IMR-90 (cell line): Measurements from ENCODE around the gene CNGA1. TPM values are rescaled to one million over a fixed set of nuclear protein-coding genes. Genes with fewer than 3 reads are reported as not detected.

Source experiments
- ATAC-seq: fragments of 200-7000 bp; cut with Tn5 transposase; 2 replicates; pipeline ENCODE4 v1.9.1; 2020; ENCODE audit warnings: low read depth, mild to moderate bottlenecking, moderate library complexity
- BruUV-seq: library from RNA; stranded (reverse); fragments of 400-500 nt; replicated peaks from 2 replicates; lab custom pipeline; 2021; lab: Mats Ljungman, UMichigan
- CTCF ChIA-PET: fragments of 300-600 bp; formaldehyde crosslinking; extraction: SDS; loops from one replicate; lab custom pipeline; 2021; ENCODE audit warnings: antibody characterized with exemption; lab: Yijun Ruan, JAX
- POLR2A ChIA-PET: fragments of 300-600 bp; sonication (Branson Sonifier 250); formaldehyde crosslinking; loops from one replicate; lab custom pipeline; 2022; ENCODE audit warnings: antibody characterized with exemption; ENCODE audit not compliant: unreplicated experiment; lab: Charles Lee
- DNase-seq: peaks from one replicate; pipeline ENCODE4 v3.0.0; 2013
- H2AFZ ChIP-seq: replicated peaks from 2 replicates; pipeline ENCODE3; 2013; ENCODE audit warnings: low read length, mild to moderate bottlenecking; ENCODE audit not compliant: poor library complexity
- H2AK5ac ChIP-seq: 2 replicates; pipeline ENCODE4 v1.6.1; 2013; ENCODE audit warnings: low read depth, low read length, inconsistent platforms
- H2AK9ac ChIP-seq: replicated peaks from 2 replicates; pipeline ENCODE3; 2013; ENCODE audit warnings: mild to moderate bottlenecking, low read depth, low read length, moderate library complexity; ENCODE audit not compliant: poor library complexity
- H2BK120ac ChIP-seq: 2 replicates; pipeline ENCODE4 v1.6.1; 2013; ENCODE audit warnings: low read depth, low read length, inconsistent platforms
- H2BK15ac ChIP-seq: 3 replicates; pipeline ENCODE4 v1.6.1; 2013; ENCODE audit warnings: low read depth, low read length, inconsistent platforms
- H2BK20ac ChIP-seq: 2 replicates; pipeline ENCODE4 v1.6.1; 2013; ENCODE audit warnings: low read depth, mild to moderate bottlenecking, inconsistent platforms, low read length, moderate library complexity
- H2BK5ac ChIP-seq: 2 replicates; pipeline ENCODE4 v1.6.1; 2013; ENCODE audit warnings: mild to moderate bottlenecking, low read depth, low read length, inconsistent platforms; ENCODE audit not compliant: poor library complexity, severe bottlenecking
- H3K14ac ChIP-seq: replicated peaks from 2 replicates; pipeline ENCODE4 v1.6.1; 2013; ENCODE audit warnings: low read depth, low read length, inconsistent platforms
- H3K18ac ChIP-seq: 2 replicates; pipeline ENCODE4 v1.6.1; 2013; ENCODE audit warnings: low read depth, low read length, control low read depth
- H3K23ac ChIP-seq: 2 replicates; pipeline ENCODE4 v1.6.1; 2013; ENCODE audit warnings: low read depth, low read length, inconsistent platforms
- H3K27ac ChIP-seq: 2 replicates; pipeline ENCODE4 v1.5.1; 2013; ENCODE audit warnings: mild to moderate bottlenecking, control low read depth, low read length; ENCODE audit not compliant: insufficient read depth
- H3K27me3 ChIP-seq: 2 replicates; pipeline ENCODE4 v1.6.1; 2013; ENCODE audit warnings: low read length; ENCODE audit not compliant: control insufficient read depth, insufficient read depth
- H3K36me3 ChIP-seq: 2 replicates; pipeline ENCODE4 v1.6.1; 2013; ENCODE audit warnings: low read length, mixed read lengths; ENCODE audit not compliant: control insufficient read depth, insufficient read depth
- H3K4ac ChIP-seq: 2 replicates; pipeline ENCODE4 v1.6.1; 2013; ENCODE audit warnings: low read depth, low read length, inconsistent platforms
- H3K4me1 ChIP-seq: 2 replicates; pipeline ENCODE4 v1.6.1; 2013; ENCODE audit warnings: low read length, mixed read lengths; ENCODE audit not compliant: control insufficient read depth, insufficient read depth
- H3K4me2 ChIP-seq: 2 replicates; pipeline ENCODE4 v1.6.1; 2013; ENCODE audit warnings: low read depth, mild to moderate bottlenecking, control low read depth, low read length, moderate library complexity
- H3K4me3 ChIP-seq: 2 replicates; pipeline ENCODE4 v1.5.1; 2013; ENCODE audit warnings: low read depth, mild to moderate bottlenecking, control low read depth, low read length, moderate library complexity; ENCODE audit not compliant: insufficient read depth
- H3K56ac ChIP-seq: 2 replicates; pipeline ENCODE4 v1.6.1; 2013; ENCODE audit warnings: low read length, inconsistent platforms; ENCODE audit not compliant: insufficient read depth; ENCODE audit errors: extremely low read depth
- H3K79me1 ChIP-seq, 2 experiments: 2 replicates each; pipeline ENCODE4 v1.6.1; 2013; ENCODE audit warnings: low read length in 2 of 2, inconsistent platforms in 1 of 2, low read depth in 1 of 2
- H3K9ac ChIP-seq: 2 replicates; pipeline ENCODE4 v1.6.1; 2013; ENCODE audit warnings: low read depth, low read length, control low read depth
- H3K9me1 ChIP-seq: 2 replicates; pipeline ENCODE4 v1.6.1; 2013; ENCODE audit warnings: low read length, inconsistent platforms; ENCODE audit not compliant: insufficient read depth
- H3K9me3 ChIP-seq: 2 replicates; pipeline ENCODE4 v1.6.1; 2013; ENCODE audit warnings: low read length; ENCODE audit not compliant: control insufficient read depth, insufficient read depth
- H4K20me1 ChIP-seq: 2 replicates; pipeline ENCODE4 v1.6.1; 2013; ENCODE audit warnings: low read length, inconsistent platforms; ENCODE audit not compliant: insufficient read depth
- H4K5ac ChIP-seq: 2 replicates; pipeline ENCODE4 v1.6.1; 2013; ENCODE audit warnings: mild to moderate bottlenecking, low read depth, low read length, control low read depth
- H4K8ac ChIP-seq, 2 experiments: 2 replicates each; pipeline ENCODE4 v1.6.1; 2013; ENCODE audit warnings: low read depth in 2 of 2, low read length in 2 of 2, control low read depth in 1 of 2, inconsistent platforms in 1 of 2
- H4K91ac ChIP-seq: 2 replicates; pipeline ENCODE4 v1.6.1; 2013; ENCODE audit warnings: low read depth, low read length, inconsistent platforms; ENCODE audit not compliant: insufficient read depth
- CEBPB ChIP-seq: IDR thresholded peaks from 2 replicates; pipeline ENCODE4 v1.6.1; 2012; ENCODE audit warnings: low read depth, low read length, improper control_type of control experiment
- CHD1 ChIP-seq: IDR thresholded peaks from 2 replicates; pipeline ENCODE4 v1.6.1; 2012; ENCODE audit warnings: low read depth, low read length, improper control_type of control experiment
- CTCF ChIP-seq: conservative IDR thresholded peaks from 2 replicates; pipeline ENCODE4 v1.5.1; 2012; ENCODE audit warnings: mild to moderate bottlenecking, low read depth, low read length, improper control_type of control experiment
- ELK1 ChIP-seq: fragments of 150-350 bp; IDR thresholded peaks from 2 replicates; pipeline ENCODE4 v1.6.1; 2016; ENCODE audit warnings: low read depth, mild to moderate bottlenecking, low read length, moderate library complexity, borderline replicate concordance
- FOS ChIP-seq: fragments of 150-350 bp; IDR thresholded peaks from 2 replicates; pipeline ENCODE4 v1.6.1; 2016; ENCODE audit warnings: low read depth, low read length
- MAFK ChIP-seq: IDR thresholded peaks from 2 replicates; pipeline ENCODE4 v1.6.1; 2012; ENCODE audit warnings: low read depth, low read length, improper control_type of control experiment
- MAZ ChIP-seq: IDR thresholded peaks from 2 replicates; pipeline ENCODE4 v1.6.1; 2012; ENCODE audit warnings: low read depth, mild to moderate bottlenecking, low read length, improper control_type of control experiment, moderate library complexity, borderline replicate concordance
- MXI1 ChIP-seq: IDR thresholded peaks from 2 replicates; pipeline ENCODE4 v1.6.1; 2012; ENCODE audit warnings: low read depth, mild to moderate bottlenecking, low read length, moderate library complexity, borderline replicate concordance
- NFE2L2 ChIP-seq: fragments of 150-350 bp; IDR thresholded peaks from 2 replicates; pipeline ENCODE4 v1.6.1; 2016; ENCODE audit warnings: low read depth, mild to moderate bottlenecking, low read length
- POLR2A ChIP-seq: IDR thresholded peaks from 2 replicates; pipeline ENCODE4 v1.6.1; 2012; ENCODE audit warnings: mild to moderate bottlenecking, low read depth, low read length
- RAD21 ChIP-seq: IDR thresholded peaks from 2 replicates; pipeline ENCODE4 v1.6.1; 2012; ENCODE audit warnings: low read length, improper control_type of control experiment
- RCOR1 ChIP-seq: IDR thresholded peaks from 2 replicates; pipeline ENCODE4 v1.6.1; 2012; ENCODE audit warnings: mild to moderate bottlenecking, low read length, improper control_type of control experiment; ENCODE audit not compliant: insufficient replicate concordance
- RFX5 ChIP-seq: IDR thresholded peaks from 2 replicates; pipeline ENCODE4 v1.8.0; 2012; ENCODE audit warnings: low read depth, mild to moderate bottlenecking, low read length, moderate library complexity
- SMC3 ChIP-seq: fragments of 150-350 bp; IDR thresholded peaks from 2 replicates; pipeline ENCODE4 v1.6.1; 2016; ENCODE audit warnings: low read depth, mild to moderate bottlenecking, antibody characterized with exemption, low read length, moderate library complexity
- USF2 ChIP-seq: fragments of 150-350 bp; IDR thresholded peaks from 2 replicates; pipeline ENCODE4 v1.6.1; 2017; ENCODE audit warnings: mild to moderate bottlenecking, antibody characterized with exemption, low read length, low read depth
- WGBS, 2 experiments: methylation state at CpG; one replicate each; pipeline versions ENCODE4 v1.1.5 to v1.1.7; 2013; ENCODE audit warnings: missing lambda C conversion rate in 2 of 2; ENCODE audit not compliant: insufficient read length in 1 of 2; ENCODE audit errors: extremely low coverage in 2 of 2; 5-methylcytosine and 5-hydroxymethylcytosine counted together
- dilution Hi-C: fragments of 300-500 bp; cut with HindIII; formaldehyde crosslinking; loops from one replicate; pipeline ENCODE4 v1.14.3; 2018; ENCODE audit warnings: low sequenced_read_pairs; ENCODE audit not compliant: unreplicated experiment
- in situ Hi-C: fragments of 300-500 bp; cut with MboI; formaldehyde crosslinking; loops from 3 replicates; pipeline ENCODE4 v1.14.3; 2019; ENCODE audit warnings: low sequenced_read_pairs, inconsistent platforms, mixed read lengths
- intact Hi-C: fragments of 100-400 bp; cut with micrococcal nuclease; formaldehyde crosslinking; loops from 2 replicates; pipeline ENCODE4 v1.10.0; 2022
- polyA plus RNA-seq, 3 experiments: library from polyadenylated mRNA; depleted of rRNA; stranded (reverse); fragments of >200 nt; gene quantifications; 2 replicates each; pipeline ENCODE4 v1.2.3, GENCODE V29; 2012; ENCODE audit warnings: low replicate concordance in 1 of 3
- total RNA-seq: library from RNA; depleted of rRNA; stranded (reverse); fragments of >200 nt; gene quantifications from 2 replicates; pipeline ENCODE4 v1.2.3, GENCODE V29; 2012

Gene CNGA1
- total and polyA plus RNA-seq, 2 of the 4 experiments (the other 2 are of a cell fraction) = not detected

- no peak overlapping the region for H3K23ac ChIP-seq
- H2AFZ ChIP-seq = no peak overlapping the region
- no peaks in the 10 kb centered on the region for H3K4me1 ChIP-seq
- H3K18ac ChIP-seq = no peak overlapping the region
- no peaks in the 10 kb centered on the region for H3K9me1 ChIP-seq
- no CpG with 5 or more reads among the region's 2 CpGs for WGBS, 2 experiments
- no TSS peak for BruUV-seq
- H2AK5ac ChIP-seq = no peak overlapping the region
- no peak overlapping the region for H3K56ac ChIP-seq
- H3K14ac ChIP-seq = no peak overlapping the region
- no peak overlapping the region for H2AK9ac ChIP-seq
- no peak overlapping the region for H4K8ac ChIP-seq
- no peak overlapping the region for H4K91ac ChIP-seq
- H2BK120ac ChIP-seq = no peak overlapping the region
- no peak overlapping the region for H3K9ac ChIP-seq
- H3K4ac ChIP-seq = no peak overlapping the region
- no peaks in the 10 kb centered on the region for H4K20me1 ChIP-seq
- H2BK20ac ChIP-seq = no peak overlapping the region
- H4K5ac ChIP-seq = no peak overlapping the region
- intact Hi-C loops (no loop called here), in situ Hi-C loops (loop anchor here (10.0 kb wide), 1 partner anchor 246 kb away; no protein-coding TSS in a partner anchor), dilution Hi-C loops (no loop called here)
- H3K27ac ChIP-seq = no peak overlapping the region
- H3K36me3 ChIP-seq = no peaks in the 10 kb centered on the region
- ChIA-PET CTCF (interaction anchor here (0.9 kb wide), 1 partner anchor 94 kb away, joined by 3 read pairs; no protein-coding TSS in a partner anchor), POLR2A (no interaction called here)
- H3K9me3 ChIP-seq = no peaks in the 10 kb centered on the region
- no peak overlapping the region for H2BK15ac ChIP-seq
- H3K79me1 ChIP-seq = no peaks in the 10 kb centered on the region
- peaks cover 5% of the 10 kb centered on the region for H3K27me3 ChIP-seq
- H2BK5ac ChIP-seq = no peak overlapping the region
- no peak overlapping the region for H3K4me3 ChIP-seq
- H3K4me2 ChIP-seq = no peak overlapping the region
- ATAC-seq (no peak), DNase-seq (peak; percentile 60)
- TF ChIP-seq ELK1 = no peak
- no peak for TF ChIP-seq USF2
- no peak for TF ChIP-seq RCOR1
- no peak for TF ChIP-seq POLR2A
- no peak for TF ChIP-seq RFX5
- no peak for TF ChIP-seq CHD1
- no peak for TF ChIP-seq MAFK
- TF ChIP-seq MAZ = no peak
- TF ChIP-seq CTCF = no peak
- no peak for TF ChIP-seq RAD21
- no peak for TF ChIP-seq NFE2L2
- no peak for TF ChIP-seq SMC3
- TF ChIP-seq MXI1 = no peak
- TF ChIP-seq FOS = no peak
- no peak for TF ChIP-seq CEBPB
Measured at GRCh38 chr4:47930971-47931804, 85.3 kb downstream of the CNGA1 start.
